Stomach (tissue), 4 donors: ENCODE measurements around the gene MAMLD1.

ENCODE experiments used
- CTCF ChIP-seq, 7 experiments: fragments of 450-650 bp in 4 of 7; fragments of 200-600 bp in 3 of 7; sonication (generic) in 3 of 7; IDR thresholded peaks; one replicate each; pipeline ENCODE4 v1.5.1; 2016 to 2019; ENCODE audit warnings: antibody characterized with exemption in 7 of 7, control low read depth in 2 of 7, mild to moderate bottlenecking in 1 of 7
- EP300 ChIP-seq: sonication (generic); formaldehyde crosslinking; IDR thresholded peaks from one replicate; pipeline ENCODE4 v1.6.1; 2017; ENCODE audit warnings: antibody characterized with exemption
- POLR2A ChIP-seq, 4 donors: fragments of 450-650 bp; IDR thresholded peaks; one replicate each; pipeline ENCODE4 v1.6.1; 2016; ENCODE audit warnings: antibody characterized with exemption in 4 of 4, control low read depth in 2 of 4, mild to moderate bottlenecking in 1 of 4, moderate library complexity in 1 of 4

- TF ChIP-seq CTCF (IDR thresholded peaks at IDR 0.05) (no peak), POLR2A (IDR thresholded peaks at IDR 0.05) (no peak), EP300 (no peak)
Measured at GRCh38 chrX:150543230-150544155, 180.4 kb downstream of the MAMLD1 start.
